ENCODE measurements around the gene PARVB. TPM values are rescaled to one million over a fixed set of nuclear protein-coding genes. Genes with fewer than 3 reads are reported as not detected.

Gene PARVB
- total and polyA plus RNA-seq, 2 of the 8 experiments (the other 6 are each of a cell fraction or from before 2014, with no cell fraction given): 14.5 to 18.6 TPM

- TF ChIP-seq CHD2 (IDR thresholded peaks at IDR 0.05; ENCODE audit: low read length): no peak
- no peak for TF ChIP-seq CBX5 (IDR thresholded peaks at IDR 0.05; ENCODE audit: low read depth, low read length)
- no peak for TF ChIP-seq MAX (IDR thresholded peaks at IDR 0.05)
- no peak for TF ChIP-seq SIX5 (IDR thresholded peaks at IDR 0.05; ENCODE audit: low read depth, low read length)
These were observed 28.9 kb upstream of the PARVB start (continued) for GRCh38 chr22:43995057-43995685.
